ENCODE results near the gene PCED1B.

The PCED1B gene

GRCh38 chr12:47231456-47231855, 152.0 kb downstream of the PCED1B start:
- no peak for DNase-seq (ENCODE audit: low read depth)

- DNase-seq (ENCODE audit: low read depth), result no peak
Observed at GRCh38 chr12:47234576-47235141, 155.2 kb downstream of the PCED1B start.

- DNase-seq (ENCODE audit: low read depth), result no peak
Observed at GRCh38 chr12:47235258-47236040, 156.0 kb downstream of the PCED1B start.

GRCh38 chr12:47236109-47236714, 156.8 kb downstream of the PCED1B start:
- no peak for DNase-seq (ENCODE audit: low read depth)

- DNase-seq (ENCODE audit: low read depth), result no peak
Observed at GRCh38 chr12:47237751-47238211, 158.4 kb downstream of the PCED1B start.

GRCh38 chr12:47238669-47239114, 159.3 kb downstream of the PCED1B start:
- DNase-seq (ENCODE audit: low read depth), result no peak

GRCh38 chr12:47242426-47242825, 163.0 kb downstream of the PCED1B start:
- no peak for DNase-seq (ENCODE audit: low read depth)

GRCh38 chr12:47244835-47245234, 165.4 kb downstream of the PCED1B start:
- no peak for DNase-seq (ENCODE audit: low read depth)

- no peak for DNase-seq (ENCODE audit: low read depth)
Observed at GRCh38 chr12:47245623-47246022, 166.2 kb downstream of the PCED1B start.

- no peak for DNase-seq (ENCODE audit: low read depth)
Observed at GRCh38 chr12:47247418-47247817, 168.0 kb downstream of the PCED1B start.

GRCh38 chr12:47249082-47249481, 169.7 kb downstream of the PCED1B start:
- no peak for DNase-seq (ENCODE audit: low read depth)

GRCh38 chr12:47249719-47250357, 170.4 kb downstream of the PCED1B start:
- DNase-seq (ENCODE audit: low read depth), result no peak

- no peak for DNase-seq (ENCODE audit: low read depth)
Observed at GRCh38 chr12:47251919-47252318, 172.5 kb downstream of the PCED1B start.

GRCh38 chr12:47264951-47265350, 185.5 kb downstream of the PCED1B start:
- no peak for DNase-seq (ENCODE audit: low read depth)

GRCh38 chr12:47265391-47265790, 186.0 kb downstream of the PCED1B start:
- DNase-seq (ENCODE audit: low read depth), result no peak

GRCh38 chr12:47267571-47267970, 188.2 kb downstream of the PCED1B start:
- no peak for DNase-seq (ENCODE audit: low read depth)

- DNase-seq (ENCODE audit: low read depth), result no peak
Observed at GRCh38 chr12:47268501-47269454, 189.4 kb downstream of the PCED1B start.

GRCh38 chr12:47269916-47270315, 190.5 kb downstream of the PCED1B start:
- DNase-seq (ENCODE audit: low read depth), result no peak

- no peak for DNase-seq (ENCODE audit: low read depth)
Observed at GRCh38 chr12:47270782-47271664, 191.6 kb downstream of the PCED1B start.

GRCh38 chr12:47271800-47272239, 192.4 kb downstream of the PCED1B start:
- no peak for DNase-seq (ENCODE audit: low read depth)
